GM06990 (cell line): ENCODE data around the gene LMNA.
"Not testable (repeated sequence)": the region's sequence is repeated elsewhere in the genome, so short reads cannot be mapped to it uniquely, and the experiment has no call there.

ENCODE experiments used
- DNase-seq: peaks from one replicate; pipeline ENCODE4 v3.0.0-alpha.2; 2011; ENCODE audit not compliant: insufficient read length; ENCODE audit errors: extremely low read depth
- H3K27me3 ChIP-seq: replicated peaks from 2 replicates; pipeline ENCODE4 v1.6.0; 2011; ENCODE audit warnings: low read length; ENCODE audit not compliant: control insufficient read depth, insufficient read depth
- H3K36me3 ChIP-seq: 2 replicates; pipeline ENCODE4 v1.5.1; 2011; ENCODE audit warnings: low read length; ENCODE audit not compliant: control insufficient read depth, insufficient read depth
- H3K4me3 ChIP-seq: replicated peaks from 2 replicates; pipeline ENCODE4 v1.5.1; 2011; ENCODE audit warnings: low read depth, mild to moderate bottlenecking, control low read depth, low read length
- CTCF ChIP-seq: IDR thresholded peaks from 2 replicates; pipeline ENCODE4 v1.5.1; 2011; ENCODE audit warnings: low read length, control low read depth, mild to moderate bottlenecking, inconsistent platforms; ENCODE audit not compliant: insufficient read depth, poor library complexity, severe bottlenecking

The LMNA gene

GRCh38 chr1:156120318-156120717 is 5.8 kb downstream of the LMNA start:
- Histone ChIP-seq H3K4me3 (no peak overlapping the region), H3K36me3 (no peaks in the 10 kb centered on the region; the same call in none of the 2 replicates), H3K27me3 (no peaks in the 10 kb centered on the region)
- no peak for DNase-seq
- TF ChIP-seq CTCF = no peak

- not testable (repeated sequence) for DNase-seq, H3K36me3 ChIP-seq, H3K4me3 ChIP-seq, H3K27me3 ChIP-seq
Observed at GRCh38 chr1:156121005-156121404, 6.5 kb downstream of the LMNA start.

GRCh38 chr1:156121457-156121856 is 6.9 kb downstream of the LMNA start:
- TF ChIP-seq CTCF = no peak
- DNase-seq = no peak
- no peak overlapping the region for H3K4me3 ChIP-seq
- H3K36me3 ChIP-seq = no peaks in the 10 kb centered on the region; the same call in none of the 2 replicates
- no peaks in the 10 kb centered on the region for H3K27me3 ChIP-seq

GRCh38 chr1:156122086-156122485 is 7.6 kb downstream of the LMNA start:
- H3K36me3 ChIP-seq = no peaks in the 10 kb centered on the region; the same call in none of the 2 replicates
- DNase-seq = no peak
- no peak for TF ChIP-seq CTCF
- no peak overlapping the region for H3K4me3 ChIP-seq
- no peaks in the 10 kb centered on the region for H3K27me3 ChIP-seq

GRCh38 chr1:156122519-156123355 is 8.2 kb downstream of the LMNA start:
- H3K4me3 ChIP-seq = no peak overlapping the region
- no peak for DNase-seq
- H3K27me3 ChIP-seq = no peaks in the 10 kb centered on the region
- H3K36me3 ChIP-seq = no peaks in the 10 kb centered on the region; the same call in 1 of the 2 replicates
- TF ChIP-seq CTCF = no peak

- TF ChIP-seq CTCF = peak; percentile 44
- H3K36me3 ChIP-seq = no peaks in the 10 kb centered on the region; the same call in 1 of the 2 replicates
- peak; percentile 72 for DNase-seq
- no peak overlapping the region for H3K4me3 ChIP-seq
- H3K27me3 ChIP-seq = no peaks in the 10 kb centered on the region
Observed at GRCh38 chr1:156123356-156124196, 9.1 kb downstream of the LMNA start.
